HPDE6-E6E7 (cell line): ENCODE results near the gene GBX1.

ENCODE experiments used
- DNase-seq: peaks from one replicate; pipeline ENCODE4 v3.0.0; 2011; ENCODE audit warnings: missing footprints; ENCODE audit errors: extremely low spot score

Gene GBX1

DNA sequence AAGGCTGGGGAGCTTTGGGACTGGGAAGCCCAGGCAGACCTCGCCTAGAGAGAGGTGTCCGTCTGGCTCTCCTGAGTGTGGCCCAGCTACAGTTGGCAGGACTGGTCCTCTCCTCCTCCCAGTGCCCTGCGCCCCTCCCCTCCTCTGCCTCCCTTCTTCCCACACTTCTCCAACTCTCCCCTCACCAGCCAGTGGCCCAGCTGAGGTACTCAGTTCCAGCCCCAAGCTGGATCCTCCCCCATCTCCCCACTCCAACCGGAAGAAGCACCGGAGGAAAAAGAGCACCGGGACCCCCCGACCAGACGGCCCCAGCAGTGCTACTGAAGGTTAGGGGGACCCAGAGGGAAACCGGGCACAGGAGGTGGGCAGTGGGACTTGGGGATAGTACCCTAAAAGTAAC lies 27.7 kb downstream of the GBX1 start:
- DNase-seq, result no peak

DNA sequence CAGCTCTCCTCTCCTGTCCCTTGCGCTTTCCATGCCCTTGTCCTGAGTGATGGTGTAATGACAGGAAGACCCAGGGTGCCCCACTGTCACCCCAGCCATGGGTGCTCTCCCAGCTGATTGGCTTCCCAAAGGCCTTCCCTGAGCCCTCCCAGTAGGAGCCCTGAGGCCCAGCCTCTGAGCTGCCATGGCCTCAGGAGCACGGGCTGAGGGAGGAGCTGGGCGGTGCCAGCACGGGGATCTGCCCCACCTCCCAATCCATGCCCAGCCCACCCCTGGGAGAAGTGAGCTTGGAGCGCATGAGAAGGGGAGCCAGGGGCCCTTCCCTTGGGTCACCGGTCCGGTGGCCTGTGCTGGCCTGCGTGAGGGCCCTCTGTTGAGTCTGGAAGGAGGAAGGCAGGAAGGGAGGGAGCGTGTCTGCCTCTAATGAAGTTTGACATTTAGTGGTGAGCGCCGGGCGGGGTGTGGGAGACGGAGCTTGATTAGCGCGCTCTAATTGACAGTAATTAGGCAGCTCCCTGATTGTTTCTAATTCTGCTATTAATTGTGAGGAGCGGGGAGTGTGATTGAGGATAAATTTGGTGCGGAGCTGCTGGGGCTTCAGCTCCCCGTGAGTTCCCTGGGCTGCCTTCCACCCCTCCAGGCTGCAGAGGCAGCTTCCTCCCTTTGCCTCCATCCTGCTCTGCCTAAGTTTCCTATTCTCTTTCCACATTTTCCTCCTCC lies 28.3 kb downstream of the GBX1 start:
- no peak for DNase-seq

DNA sequence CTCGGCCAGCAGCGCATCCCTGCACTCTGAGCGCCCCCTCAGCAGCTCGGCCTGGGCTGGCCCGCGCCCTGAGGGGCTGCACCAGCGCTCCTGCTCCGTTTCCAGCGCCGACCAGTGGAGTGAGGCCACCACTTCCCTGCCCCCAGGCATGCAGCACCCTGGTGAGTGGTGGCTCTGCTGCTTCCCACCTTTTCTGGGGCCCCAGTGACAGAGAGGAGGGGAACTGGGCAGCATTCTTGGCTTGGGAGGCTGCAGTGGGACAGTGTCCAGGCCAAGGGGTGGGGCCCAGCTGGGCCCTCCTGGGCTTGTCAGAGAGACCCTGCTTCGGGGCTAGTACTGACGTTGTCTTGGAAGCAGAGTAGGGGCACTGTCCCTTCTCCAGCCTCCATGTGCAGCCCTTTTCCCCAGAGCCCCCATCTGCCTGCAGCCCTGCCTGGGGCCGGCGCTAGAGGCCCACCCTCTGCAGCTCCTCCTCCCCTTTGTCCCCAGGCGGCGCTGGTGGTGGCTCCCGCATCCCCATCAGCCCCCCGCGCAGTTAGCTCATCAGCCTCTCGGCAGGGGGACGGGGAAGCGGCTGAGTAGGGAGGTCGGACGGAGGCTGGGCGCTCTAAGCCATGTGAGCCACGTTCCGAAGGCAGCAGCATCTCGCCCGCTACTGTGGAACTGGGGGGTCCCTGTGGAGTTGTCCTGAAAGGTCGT lies 29.2 kb downstream of the GBX1 start:
- DNase-seq, result no peak

DNA sequence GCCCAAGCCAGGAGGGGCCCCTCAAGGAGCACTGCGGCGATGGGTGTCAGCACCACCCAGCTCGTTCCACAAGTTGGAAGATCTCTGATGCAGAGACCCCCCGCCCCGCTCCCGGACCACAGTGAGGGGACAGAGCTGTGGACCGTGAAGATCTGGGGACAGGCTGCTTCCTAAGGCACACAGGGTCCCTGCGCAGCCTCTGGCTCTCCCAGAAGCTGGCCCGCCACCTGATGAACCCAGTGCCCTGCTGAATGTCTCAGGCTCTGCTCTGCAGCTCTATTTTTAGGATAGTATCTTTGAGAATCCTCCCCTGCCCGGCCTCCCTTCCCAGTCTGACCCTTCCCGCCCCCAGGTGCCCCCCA lies 29.7 kb downstream of the GBX1 start:
- DNase-seq, result no peak

DNA sequence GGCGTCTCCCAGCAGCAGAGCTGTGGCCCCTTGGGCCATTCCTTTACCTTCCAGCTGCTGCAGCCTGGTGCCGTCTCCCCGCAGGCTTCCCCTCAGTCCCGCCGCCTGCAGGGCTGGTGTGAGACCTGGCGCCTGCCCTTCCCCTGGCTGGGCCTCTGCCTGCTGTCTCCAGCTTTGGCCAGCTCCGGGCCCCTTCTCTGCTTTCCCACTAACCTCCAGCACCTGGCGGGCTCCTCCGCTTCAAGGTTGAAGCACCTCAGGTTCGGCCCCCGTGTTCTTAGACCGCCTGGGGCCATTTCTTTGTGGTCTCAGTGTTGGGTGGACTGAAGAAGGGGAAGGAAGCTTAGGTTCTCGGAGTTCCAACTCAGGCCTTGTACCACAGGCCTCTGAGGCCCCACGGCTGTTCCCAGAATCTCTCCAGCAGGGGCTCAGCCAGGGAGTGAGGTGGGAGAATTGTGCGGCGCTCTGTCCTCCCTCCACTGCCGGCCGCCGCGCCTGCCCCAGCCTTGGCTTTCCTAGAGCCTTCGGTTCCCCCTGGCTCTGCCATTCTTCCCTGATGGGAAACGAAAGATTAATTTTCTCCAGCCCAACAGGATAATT lies 30.3 kb downstream of the GBX1 start:
- no peak for DNase-seq

DNA sequence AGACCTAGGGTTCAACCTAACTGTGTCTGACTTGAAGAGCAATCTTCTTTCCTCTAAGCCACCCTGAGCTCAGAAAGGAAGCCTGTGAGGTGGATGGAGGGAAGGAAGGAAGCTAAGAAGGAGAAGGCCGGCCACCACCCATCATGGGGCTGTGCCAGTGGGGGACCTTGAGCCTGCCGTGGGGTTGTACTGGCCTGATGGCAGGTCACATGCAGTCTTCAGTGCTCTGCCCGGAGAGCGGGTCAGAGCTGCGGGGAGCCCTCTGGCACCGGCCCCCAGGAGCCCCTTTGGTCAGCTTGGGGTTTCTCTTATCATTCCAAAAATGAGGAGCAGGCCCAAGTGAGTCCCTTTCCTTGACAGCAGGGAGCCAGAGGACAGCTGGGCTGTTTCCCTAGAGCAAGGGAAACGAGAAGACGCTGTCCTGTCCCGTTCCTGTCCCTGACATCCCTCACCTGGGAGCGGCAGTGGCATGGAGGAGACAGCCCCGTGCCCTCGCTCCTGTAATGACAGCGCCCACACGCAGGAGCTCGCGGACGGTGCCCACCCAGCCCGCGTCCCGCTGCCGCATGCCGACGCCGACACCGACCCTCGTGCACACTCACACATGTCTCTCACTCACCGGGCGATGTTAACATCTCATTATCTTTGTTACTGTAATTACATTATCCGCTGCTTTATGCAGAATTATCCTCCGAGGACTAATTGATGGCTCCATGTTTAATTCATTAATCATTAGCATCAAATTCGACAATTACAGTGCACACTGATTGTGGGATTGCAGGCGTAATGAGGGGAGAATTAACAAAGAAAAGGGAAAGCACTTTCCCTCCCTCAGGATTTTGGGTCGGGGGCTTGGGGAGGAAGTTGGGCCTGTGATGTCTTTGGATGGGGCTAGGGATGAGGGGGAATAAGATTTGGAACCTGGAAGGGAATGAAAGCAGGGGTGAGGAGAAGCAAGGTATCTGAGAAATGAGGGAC lies 31.3 kb downstream of the GBX1 start:
- no peak for DNase-seq

DNA sequence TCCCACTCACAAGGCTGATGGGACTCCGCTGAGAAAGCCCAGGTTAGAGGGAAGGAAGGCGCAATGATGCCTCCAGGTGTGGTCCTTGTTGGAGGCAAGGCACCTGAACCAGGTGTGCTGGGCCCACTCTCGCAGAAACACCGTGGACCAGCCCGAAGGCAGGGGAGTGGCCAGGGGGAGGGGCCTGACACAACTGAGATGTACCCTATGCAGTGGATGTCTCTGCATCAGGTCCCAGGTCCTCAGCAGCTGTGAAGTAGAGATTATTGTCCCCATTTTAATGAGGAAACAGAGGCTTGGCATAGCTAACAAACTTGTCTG lies 32.0 kb downstream of the GBX1 start:
- DNase-seq, result no peak

DNA sequence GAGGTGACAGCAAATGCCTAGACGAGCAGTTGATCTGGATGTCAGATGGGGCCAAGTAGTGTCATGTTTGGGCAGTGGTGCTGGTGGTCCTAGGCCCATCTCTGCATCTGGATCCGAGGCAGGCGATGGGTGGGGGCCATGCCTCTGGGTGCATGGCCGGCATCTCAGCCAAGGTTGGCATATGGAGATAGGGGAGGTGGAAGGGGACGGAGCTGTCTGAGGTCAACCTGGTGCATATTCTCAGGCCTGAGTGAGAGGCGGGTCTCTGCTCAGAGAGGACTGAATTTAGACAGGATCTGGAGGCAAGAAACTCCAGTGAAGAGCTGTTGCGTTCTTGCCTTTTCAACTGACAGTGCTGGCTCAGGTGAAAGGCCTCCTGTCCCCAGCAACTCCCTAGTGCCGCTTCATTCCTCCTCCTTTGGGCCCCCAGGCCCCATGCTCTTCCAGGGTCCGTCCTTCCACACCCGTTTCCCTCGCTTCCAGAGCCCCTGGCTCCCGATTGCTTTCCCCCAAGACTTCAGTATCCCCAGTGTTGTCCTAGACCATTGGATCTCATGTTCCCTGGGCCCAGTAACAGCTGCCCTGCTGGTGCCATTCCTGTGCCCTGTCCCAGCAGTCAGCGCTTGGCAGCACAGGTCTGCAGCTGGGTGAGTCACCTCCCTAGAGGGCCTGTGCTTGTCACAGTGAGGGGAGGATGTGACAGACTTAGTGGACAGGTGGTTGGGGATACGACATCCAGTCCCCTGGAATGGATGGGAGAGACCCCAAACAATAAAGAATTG lies 32.6 kb downstream of the GBX1 start:
- no peak for DNase-seq

DNA sequence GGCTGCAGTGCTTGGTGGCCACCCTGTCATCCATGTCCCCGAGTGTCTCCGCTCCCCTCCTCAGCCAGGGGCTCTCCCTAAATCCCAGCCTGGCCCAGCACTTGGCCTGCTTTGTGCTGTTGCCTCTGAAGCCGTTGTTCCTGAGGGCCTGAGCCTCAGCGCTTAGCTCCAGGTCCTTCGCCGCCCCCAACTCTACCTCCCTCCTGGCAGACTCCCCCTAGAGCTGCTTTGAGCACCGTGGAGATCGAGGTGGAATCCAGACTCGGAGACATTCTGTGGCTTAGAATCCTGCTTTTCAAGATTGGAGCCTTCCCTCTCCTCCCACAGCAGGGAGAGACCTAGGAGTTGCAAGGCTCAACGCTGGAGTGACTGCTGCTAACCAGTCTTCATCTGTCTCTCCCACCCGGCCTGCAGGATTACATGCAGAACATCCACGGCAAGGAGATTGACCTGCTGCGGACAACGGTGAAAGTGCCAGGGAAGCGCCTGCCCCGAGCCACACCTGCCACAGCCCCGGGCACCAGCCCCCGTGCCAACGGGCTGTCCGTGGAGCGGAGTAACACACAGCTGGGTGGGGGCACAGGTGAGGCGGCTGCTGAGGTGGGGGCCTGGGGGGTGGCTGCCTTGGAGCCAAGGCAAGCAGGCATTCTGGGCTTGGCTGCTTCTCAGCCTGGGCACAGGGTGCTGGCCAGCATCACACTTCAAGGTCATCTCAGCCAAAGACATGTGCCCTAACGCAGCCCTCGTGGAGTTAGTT lies 33.3 kb downstream of the GBX1 start:
- DNase-seq, result no peak

DNA sequence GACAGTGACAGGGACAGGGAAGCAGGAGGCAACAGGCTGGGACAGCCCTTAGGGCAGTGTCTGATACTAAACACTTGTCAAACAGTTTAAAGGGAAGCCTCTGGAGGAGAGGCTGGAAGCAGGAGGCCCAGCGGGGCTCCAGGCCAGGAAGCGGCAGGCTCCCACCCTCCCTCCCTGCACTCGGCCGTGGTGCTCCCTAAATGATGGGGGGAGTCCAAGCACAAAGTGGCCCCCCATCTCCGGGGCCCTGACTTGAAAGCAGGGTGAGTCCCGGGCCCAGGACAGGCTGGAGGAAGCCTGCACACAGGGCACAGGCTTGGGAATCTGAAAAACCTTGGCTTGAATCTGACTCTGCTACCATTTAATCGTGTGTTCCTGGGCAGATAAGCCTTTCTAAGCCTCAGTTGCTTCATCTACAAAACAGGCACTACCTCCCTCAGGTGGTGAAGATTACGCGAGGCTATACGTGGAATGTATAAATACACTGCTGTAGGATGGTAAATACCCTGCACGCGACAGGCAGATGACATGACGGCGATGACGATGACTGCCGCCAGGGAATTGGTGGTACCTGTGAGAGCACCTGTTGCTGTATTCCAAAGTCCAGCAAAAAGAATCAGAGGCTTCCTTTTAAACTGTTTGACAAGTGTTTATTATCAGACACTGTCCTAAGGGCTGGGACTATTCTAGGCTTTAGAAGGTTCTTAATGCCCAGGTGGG lies 34.1 kb downstream of the GBX1 start:
- DNase-seq, result no peak

DNA sequence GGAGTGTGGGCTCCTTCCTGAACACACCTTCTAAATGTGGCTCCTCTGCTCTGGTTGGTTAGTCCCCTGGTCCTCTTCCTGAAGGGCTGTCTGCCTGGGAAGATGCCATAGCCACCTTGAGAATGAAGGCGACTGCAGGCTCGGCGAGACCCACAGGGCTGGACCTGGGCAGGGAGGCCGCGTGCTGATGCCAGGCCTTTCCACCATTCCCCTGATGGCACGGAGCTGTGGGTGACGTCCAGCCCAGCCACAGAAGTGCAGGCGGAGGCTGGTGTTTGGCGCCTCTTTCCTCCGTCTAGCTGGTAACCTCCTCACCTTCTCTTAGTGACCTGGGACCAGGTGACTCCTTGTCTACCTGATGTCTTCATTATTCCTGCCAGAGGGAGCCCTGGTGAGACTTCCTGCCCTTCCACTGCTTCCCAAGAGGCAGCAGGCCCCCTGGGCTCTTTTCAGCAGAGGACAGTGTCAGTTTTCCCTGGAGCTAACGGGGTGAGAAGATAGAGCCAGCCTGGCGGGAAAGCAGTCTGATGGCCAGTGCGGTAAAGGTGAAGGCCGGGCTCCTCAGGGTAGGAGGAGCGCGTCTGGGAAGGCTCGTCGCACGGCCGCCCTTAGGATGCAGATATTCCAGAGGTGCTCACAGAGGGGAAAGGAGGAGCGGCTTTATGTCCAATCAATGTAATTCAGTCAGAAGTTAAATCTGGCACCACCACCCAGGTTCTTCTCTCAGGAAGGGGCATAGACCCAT lies 34.9 kb downstream of the GBX1 start:
- no peak for DNase-seq

DNA sequence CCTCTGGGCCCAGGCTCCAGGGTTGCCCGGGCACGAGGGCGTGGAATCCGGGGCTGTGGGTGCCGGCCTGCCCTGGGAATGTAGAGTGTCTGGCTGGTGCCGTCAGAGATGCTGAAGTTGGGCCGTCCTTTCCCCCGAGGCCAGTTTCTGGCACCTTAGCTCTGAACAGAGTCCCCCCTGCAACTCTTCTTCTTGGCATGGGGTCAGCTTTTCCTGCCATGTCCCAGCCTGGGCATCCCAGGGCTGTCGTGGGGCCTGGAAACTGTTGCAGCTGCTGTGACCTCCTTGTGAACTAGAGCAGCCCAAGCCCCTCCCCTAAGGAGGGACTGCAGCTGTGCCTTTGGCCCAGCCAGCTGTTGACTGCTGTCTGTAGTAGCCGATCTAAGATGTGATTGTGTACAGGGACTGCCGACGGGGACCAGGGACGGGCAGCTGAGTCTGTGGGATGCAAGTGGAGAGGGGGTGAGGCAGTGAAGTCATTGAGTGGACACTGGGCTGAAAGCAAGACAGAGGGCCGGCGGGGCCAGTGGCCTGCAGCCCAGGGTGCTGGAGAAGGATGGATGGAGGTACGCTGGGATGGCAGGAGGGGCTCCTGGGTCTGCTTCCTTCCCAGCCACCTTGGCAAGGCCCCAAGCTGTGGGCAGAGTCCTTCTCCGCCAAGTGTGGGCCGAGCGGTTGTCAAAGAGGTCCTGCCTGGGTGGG lies 35.8 kb downstream of the GBX1 start:
- no peak for DNase-seq

DNA sequence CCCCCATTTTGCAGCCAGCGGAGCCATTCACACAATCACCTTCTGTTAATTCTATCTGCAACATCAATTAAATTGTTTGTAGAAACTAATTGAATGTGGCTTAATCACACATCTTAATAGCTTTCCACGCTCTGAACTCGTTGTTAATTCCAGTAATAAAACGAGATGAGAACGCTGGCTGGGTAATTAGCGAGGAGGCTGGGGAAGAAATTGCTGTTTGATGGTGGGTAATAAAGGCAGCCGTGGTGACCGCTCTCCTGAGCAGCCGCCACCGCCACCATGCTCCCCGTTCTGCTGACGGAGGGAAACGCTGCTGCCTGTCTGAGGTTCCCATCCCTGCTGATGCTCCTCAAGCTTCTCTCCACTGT lies 36.3 kb downstream of the GBX1 start:
- no peak for DNase-seq

DNA sequence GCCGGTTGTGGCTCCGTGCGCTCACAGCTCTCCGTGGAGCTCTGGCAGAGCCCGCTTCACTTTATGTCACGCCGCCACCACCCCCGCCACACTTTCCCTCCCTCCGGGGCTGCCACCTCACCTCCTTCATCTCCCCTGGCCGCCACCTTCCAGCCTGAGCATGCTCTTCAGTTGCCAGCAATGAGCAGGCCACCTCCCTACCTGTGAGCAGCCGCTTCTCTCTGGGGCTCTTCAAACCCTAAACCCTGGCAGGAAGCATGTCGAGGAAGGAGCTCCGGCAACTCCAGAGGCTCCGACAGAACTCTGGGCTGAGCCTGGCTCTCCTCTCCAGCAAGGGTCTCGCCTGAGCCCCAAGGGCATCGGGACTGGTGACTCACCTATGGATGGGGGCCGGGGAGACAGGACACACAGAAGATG lies 36.7 kb downstream of the GBX1 start:
- DNase-seq, result no peak

DNA sequence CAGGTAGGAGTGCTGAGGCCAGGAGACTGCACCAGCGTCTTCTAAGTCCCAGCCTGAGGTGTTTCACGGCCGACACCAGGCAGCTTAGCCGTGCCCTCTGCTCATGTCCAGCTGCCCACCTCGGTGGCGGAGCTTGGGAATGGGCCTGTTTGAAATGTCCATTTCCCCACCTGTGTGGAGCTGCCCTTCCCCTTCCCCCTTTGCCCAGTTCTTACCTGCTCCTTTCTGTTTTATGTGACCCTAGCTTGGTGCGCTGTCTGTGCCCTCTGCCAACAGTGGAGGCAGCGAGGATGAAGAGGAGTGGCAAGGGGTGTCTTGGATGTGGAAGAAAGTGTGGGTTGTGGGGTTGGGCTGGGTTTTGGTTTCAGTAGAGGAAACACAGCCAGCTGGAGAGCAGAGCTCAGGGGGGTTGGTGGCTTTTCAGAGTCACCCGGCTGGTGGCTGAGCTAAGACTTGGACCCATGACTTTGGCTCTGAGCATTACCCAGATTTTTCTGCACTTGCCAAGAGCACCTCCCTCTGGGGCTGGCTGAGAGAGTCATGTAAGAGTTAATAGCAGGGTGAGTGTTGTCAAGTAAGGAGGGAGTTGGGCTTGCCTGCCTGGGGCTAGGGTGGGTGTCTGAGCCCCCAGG lies 37.4 kb downstream of the GBX1 start:
- DNase-seq, result no peak

DNA sequence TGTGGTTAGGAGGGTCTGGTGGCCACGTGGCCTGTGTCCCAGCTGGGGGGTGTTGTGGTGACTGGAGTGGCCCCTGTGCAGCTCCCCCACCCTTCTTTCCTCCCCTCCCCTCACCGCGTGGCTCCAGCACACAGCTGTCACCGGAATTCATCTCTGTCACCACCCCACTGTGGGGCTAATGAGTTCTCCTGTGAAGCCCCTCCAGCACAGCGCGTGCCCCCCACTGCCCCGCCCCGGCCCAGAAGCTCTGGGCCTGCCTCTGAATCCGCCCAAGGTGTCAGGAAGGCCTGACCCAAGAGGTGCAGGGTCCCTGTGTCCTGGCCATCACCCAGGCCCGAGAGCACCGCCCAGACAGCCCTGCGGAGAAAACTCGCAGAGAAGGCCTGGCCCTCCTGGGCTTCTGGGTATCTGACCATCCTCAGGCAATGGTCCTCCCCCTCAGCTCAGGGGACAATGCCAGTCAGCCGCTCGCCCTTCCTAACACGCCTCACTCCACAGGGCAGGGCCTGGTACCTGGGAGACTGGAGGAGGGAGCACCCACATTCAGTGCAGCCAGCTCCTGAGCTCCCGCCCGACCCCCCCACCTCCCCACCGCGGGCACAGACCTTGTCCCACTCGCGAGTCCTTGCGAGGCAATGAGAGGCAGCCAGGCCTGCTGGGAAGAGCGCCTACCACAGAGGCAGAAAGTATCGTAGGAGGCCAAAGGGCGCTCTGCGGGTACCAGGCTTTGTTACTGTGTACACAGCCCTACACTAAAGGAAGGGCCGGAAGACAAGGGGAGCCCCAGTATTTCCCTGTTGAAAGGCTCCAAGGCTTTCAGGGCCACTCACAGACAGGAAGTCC lies 38.2 kb downstream of the GBX1 start:
- no peak for DNase-seq

DNA sequence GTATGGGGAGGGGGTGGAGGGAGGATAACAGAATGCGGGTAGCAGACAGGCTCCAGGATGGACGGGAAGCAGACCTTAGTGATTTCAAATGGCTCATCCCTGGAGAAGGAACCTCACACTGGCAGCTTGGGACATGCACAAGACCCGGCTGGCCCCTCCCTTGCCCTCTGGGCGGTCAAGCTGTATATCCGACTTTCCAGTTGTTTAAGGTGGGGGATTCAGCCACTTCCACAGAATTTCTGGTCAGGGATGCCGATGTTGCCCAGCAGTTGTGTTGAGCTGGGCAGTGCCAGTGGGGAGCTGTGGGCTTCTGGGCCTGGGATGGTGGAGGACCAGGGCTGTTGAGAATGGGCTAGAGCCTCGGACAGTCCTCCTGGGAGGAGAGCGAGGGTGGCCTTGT lies 38.8 kb downstream of the GBX1 start:
- no peak for DNase-seq
